HG03039 (cell line): ENCODE measurements around the gene ELAVL1.
A peak's percentile ranks its signal among the peaks of the same experiment; 100 is the strongest.

ENCODE experiments used
- ATAC-seq: cut with Tn5 transposase; IDR thresholded peaks from one replicate; pipeline ENCODE4 v1.9.1; 2021; ENCODE audit warnings: mild to moderate bottlenecking, moderate library complexity; ENCODE audit not compliant: unreplicated experiment

ELAVL1 gene

DNA sequence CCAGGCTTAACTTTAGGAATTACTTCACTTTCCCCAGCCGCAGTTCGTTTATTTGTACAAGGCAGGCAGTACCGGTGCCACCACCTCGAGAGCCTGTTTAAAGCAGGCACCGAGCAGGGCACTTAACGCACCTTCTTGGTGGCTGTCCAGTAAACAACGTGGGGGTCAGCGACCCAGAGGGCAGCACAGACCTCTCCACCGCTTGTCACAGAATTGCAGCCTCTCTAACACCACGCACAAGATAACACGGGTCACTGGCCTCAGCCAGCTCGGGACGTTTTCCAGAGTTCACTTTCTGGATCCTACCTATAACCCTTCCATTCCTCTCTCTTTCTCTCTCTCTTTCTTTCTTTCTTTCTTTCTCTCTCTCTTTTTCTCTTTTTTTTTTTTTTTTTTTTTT, 16.8 kb upstream of the ELAVL1 start:
- no peak for ATAC-seq

DNA sequence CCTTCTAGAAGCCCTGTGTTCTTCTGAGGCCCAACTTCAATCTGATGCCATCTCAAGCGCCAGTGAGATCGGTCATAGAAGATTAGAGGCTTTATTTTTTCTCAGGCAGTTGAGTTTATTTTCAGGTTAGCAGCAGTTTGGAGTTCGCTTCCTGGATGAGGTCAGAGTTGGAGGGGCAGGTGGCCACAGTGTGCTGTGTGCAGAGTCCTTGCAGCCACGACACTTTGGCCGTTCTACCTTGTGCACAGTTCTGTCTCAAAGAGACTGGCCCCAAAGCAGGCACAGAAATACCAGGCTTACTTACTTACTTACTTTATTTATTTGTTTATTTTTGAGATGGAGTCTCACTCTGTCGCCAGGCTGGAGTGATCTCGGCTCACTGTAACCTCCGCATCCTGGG, 15.9 kb upstream of the ELAVL1 start:
- no peak for ATAC-seq

DNA sequence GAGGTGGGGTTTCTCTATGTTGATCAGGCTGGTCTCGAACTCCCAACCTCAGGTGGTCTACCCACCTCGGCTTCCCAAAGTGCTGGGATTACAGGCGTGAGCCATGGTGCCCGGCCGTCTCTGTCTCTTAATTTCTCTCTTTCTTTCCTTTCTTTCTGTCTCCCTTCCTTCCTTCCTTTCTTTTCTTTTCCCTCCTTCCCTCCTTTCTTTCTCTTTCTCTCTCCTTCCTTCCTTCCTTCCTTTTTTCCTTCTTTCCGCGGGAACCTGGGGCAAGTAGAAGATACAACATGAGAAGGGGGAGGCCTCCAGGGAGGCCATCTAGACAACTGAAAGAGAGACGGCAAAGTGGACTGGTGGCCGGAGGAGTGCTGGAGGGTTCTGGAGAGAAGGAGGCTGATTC, 15.2 kb upstream of the ELAVL1 start:
- no peak for ATAC-seq

DNA sequence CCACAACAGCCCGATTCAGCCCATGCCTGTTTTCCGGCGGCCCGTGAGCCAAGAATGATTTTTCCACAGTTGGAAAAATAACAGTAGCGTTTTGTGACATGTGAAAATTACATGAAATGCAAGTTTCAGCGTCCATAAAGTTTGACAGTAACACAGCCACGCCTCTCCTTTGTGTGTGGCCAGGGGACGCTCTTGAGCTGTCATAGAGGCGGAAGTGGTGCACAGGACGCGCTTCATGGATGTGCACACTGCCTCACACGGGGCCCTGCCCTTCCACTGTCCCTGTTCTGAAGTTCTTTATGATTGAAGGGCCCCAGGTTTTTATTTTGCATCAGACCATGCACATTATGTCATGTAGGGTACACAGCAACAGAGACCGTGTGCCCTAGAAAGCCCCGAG, 12.4 kb upstream of the ELAVL1 start:
- ATAC-seq = peak; percentile 51

DNA sequence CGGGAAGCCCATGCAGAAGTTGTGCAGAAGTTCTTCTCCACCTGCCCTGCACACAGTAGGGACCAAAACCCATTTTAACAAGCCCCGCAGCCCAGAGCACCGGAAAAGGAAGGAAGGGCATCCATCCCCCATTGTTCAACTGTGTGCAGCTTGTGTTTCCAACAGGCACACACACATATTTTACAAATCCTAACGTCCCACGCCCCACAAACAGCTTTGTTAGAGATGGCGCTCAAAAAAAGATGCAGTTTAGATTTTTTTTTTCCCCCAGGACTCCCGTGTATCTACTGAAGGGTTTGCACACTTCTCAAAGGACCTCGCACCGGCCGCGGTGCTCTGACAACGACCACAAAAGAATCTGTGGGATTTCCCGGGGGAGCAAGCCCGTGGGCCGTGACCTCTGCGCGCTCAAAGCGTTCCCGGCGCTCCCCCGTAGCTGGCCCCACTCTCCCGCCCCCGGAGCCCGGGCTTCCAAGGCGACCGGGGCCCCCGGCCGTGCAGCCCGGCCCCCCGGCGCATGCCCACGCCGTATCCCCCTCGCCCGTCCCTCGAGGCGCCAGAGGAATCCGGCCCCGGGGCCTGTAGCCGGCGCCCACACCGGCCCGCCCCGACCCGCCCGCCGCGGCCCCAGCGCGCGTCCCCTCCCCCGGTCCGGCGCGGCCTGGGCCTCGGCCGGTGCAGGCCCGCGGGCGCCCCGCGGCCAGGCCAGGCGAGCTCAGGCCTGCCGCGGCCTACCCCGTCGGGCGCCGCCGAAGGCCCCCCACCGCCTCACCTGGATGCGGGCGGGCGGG, 523 bp downstream of the ELAVL1 start:
- peak; percentile 30 for ATAC-seq

DNA sequence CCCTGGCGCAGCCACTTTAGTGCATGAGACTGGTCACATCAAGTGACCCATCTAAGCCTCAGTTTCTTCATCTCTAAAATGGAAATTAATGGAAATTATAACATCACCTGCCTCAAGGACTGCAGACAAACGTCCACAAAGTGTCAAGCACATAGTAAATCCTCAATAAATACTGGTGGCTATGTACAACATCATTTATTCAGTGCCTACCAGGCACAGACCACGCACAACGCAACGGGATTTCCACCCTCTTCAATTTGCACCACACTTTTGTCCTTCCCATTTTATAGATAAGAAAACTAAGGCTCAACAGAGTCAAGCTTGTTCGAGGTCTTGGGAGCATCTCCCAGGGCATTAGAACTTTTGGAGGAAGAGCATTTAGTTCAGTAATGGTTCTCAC, 1.4 kb downstream of the ELAVL1 start:
- no peak for ATAC-seq

DNA sequence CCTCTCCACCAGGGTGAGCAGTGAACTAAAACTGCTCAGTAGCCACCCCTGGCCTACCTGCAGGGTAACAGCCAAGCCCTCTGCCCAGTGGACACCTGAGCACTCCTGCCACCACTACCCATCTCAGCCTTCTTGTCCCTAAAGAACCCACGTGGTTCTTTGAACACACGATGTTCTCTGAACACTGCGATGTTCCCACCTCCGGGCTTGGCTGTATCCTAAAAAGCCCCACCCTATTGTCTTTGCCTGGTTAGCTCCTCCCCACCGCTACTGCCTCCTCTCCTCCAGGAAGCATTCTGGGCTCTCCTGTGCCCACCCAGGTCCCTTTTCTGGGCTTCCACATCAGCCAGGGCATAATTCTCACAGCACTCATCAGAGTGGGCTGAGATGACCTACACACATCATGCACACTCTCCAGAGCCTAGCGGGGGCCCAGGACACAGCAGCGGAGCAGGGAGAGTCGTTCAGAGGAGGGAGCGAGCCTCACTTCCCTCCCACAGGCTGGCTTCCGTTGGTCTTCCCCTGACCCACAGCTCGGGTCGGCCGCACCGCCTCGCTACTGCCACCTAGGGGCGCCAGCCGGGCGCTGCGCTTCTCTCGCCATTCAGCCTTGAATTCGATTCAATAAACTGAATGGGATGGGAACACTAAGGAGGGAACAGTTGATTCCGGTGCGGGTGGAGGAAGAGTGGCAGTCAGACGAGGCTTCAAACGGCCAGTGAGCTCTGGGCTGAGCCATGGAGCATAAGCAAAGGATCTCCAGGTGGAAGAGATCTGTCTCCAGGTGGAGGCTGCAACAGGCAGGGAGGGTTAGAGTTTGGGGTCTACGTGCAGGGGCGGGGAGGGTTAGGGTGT, 3.2 kb downstream of the ELAVL1 start:
- no peak for ATAC-seq

DNA sequence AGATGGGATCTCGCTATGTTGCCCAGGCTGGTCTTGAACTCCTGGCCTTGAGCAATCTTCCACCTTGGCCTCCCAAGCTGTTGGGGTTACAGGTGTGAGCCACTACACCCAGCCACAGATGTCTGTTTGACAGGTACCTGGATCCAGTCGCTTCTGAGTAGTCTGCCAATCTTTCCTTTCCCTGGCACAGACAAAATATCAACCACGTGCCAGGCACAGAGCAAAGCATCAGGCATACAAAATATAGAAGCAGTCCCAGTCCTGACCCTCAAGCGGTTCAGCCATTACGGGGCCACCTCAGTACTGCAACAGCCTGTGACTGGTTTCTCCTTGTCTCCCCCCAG, 3.8 kb downstream of the ELAVL1 start:
- no peak for ATAC-seq

DNA sequence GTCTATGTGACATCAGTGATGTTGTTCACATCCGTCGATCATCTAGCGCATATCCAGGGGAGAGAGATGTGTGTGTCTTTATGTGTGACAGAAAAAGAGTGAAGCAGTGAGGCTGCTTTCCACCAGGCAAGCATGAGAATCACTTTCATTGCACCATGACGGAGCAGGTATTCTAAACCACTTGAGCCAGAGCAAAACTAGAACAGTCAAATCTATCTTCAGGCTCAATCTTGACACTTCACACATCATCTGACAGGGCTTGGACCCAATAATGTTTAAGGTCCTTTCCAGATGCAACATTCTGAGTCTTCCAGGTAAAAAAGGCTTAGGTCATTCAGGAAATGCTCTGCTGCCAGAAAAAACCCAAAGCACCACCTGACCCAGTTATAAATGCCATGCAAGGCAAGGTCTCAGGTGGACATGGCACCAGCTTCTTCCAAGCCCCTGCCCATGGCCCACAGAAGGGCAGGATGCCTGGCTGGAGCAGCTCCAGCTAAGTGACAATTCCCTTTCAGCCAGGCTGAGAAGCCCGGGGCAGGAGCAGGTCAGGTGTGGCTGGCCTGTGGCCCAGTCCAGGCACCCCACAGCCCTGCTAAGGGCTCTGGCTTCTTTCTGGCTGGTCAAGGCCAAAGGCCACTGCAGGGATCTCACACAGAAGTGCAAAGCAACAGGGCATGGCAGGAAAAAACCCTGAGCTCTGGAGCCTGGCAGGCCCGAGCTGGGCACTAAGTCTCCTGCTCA, 5.0 kb downstream of the ELAVL1 start:
- no peak for ATAC-seq

DNA sequence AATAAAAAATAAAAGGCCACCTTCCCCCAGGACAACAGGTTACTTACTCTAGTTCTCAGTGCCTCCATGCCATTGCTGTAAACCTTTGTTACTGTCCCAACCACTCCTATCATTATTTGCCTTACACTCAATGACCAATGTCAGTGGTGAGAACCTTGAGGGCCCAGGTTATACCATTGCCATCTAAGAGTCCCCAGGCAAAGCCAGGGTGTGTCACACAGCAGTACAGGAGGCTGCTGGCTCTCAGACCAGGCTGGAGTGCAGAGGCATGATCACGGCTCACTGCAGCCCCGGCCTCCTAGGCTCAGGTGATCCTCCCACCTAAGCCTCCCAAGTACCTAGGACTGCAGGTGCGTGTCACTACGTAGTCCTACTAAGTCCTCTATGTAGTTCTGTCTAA, 6.1 kb downstream of the ELAVL1 start:
- ATAC-seq = no peak

DNA sequence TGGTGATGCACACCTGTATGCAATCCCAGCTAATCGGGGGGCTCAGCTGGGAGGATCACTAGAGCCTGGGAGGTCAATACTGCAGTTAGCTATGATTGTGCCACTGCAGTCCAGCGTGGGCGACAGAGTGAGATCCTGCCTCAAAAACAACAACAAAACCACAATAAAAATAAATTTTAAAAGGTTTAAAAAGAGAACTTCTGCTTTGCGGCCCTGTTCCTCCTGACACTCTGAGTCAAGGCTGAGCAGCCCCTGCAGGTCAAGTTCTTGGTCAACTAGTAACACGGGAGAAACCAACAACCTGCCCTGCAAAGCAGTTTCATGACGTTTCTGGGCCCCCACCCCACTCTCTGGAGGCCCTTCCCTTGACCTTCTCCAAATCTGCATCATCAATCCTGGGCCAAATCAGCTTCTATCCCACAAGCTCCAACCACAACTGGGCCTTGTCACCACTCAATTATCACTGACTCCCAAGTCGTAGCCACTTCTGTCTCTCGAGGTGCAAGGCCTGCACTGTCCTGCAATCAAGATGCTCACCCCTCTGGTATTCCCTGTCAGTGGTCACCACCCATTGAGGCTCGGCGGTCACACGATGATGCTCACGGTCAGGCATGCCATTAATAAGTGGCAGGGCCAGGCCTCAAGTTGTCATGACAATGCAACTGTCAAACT, 7.5 kb downstream of the ELAVL1 start:
- no peak for ATAC-seq

DNA sequence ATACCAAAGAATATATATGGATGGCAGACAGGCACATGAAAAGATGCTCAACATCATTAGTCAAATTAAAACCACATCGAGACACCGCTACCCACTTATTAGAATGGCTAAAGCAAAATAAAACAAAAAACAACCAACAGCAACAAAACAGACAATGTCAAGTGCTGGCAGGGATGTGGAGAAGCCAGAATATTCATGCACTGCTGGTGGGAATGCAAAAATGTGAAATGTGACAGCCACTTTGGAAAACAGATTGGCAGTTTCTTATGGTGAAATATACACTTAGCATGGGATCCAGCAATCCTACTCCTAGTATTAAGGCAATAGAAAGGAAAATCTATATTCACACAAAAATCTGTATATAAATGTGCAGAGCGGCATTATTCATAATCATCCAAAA, 8.6 kb downstream of the ELAVL1 start:
- no peak for ATAC-seq

DNA sequence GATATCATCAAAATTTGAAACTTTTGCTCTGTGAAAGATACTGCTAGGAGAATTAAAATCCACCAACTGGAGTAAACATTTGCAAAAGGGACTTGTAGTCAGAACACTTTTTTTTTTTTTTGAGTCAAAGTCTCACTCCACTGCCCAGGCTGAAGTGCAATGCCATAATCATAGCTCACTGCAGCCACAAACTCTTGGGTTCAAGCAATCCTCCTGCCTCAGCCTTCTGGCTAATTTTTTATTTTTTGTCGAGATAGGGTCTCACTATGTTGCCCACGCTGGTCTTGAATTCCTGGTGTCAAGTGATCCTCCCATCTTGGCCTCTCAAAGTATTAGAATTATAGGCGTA, 9.7 kb downstream of the ELAVL1 start:
- no peak for ATAC-seq

DNA sequence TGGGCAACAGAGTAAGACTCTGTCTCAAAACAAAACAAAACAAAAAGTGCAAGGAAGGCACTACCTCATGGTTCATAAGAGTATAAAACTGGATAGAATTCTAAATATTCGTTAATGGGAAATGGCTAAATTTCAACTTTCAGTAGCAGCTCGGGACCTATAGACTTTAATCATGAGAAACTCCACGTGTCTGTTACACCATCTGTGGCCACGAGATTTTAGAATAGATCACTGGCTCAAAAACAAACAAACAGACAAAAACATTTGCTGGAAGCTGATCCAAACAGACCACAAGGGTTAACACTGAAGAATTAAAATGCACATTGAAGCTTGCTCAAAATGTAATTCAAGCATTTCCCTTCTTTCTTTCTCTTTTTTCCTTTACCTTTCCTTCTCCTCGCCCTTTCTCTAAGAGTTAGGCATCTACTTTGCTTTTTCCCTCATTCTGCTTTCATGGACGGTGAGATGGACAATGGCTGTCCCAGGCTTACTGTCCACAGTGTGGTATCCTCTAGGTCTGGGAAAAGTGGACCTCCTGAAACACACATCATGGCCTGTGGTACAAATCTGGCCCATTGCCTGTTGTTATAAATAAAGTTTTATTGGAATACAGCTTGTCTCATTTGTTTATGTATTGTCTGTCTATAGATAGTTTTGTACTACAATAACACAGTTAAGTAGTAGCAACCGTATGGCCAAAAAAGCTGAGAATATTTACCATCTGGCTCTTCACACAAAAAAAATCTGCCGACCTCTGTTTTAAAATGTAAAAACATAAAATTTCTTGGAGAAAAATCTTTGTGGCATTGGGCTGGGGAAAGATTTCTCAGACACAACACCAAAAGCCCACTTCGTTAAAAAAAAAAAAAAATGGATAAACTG, 10.3 kb downstream of the ELAVL1 start:
- ATAC-seq = no peak

DNA sequence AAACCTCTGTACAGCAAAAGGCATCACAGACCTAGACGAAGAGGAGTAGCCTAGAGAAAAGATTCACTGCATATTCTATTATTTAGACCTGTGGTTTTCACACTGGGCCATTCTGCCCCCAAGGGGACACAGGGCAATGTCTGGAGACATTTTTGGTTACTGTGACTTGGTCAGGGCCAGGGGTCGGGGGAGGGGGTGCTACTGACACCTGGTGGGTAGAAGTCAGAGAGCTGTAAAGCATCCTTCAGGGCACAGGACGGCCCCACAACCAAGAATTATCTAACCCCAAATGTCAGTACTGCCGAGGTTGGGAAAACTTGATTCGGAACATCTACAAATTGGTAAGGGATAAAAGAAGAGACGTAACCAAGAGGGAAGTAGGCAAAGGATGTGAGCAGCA, 11.3 kb downstream of the ELAVL1 start:
- no peak for ATAC-seq

DNA sequence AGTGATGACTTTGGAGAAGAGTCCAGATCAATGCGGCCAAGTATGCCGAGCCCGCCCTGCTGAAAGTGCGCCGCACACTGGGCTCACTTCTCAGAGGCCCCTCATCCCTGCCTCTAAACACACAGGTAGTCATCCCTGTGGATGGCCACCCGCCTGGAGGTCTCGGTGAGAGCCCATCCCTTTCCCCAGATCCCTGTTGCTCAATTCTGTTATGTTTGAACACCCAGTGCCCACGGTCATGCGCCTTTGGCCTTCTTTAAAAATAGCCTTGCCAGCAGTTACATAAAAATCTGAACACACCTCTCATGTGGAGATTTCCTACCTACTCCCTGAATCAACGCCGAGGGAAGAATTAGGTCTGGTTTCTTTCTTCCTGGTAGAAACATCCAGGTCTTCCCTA, 11.9 kb downstream of the ELAVL1 start:
- no peak for ATAC-seq

DNA sequence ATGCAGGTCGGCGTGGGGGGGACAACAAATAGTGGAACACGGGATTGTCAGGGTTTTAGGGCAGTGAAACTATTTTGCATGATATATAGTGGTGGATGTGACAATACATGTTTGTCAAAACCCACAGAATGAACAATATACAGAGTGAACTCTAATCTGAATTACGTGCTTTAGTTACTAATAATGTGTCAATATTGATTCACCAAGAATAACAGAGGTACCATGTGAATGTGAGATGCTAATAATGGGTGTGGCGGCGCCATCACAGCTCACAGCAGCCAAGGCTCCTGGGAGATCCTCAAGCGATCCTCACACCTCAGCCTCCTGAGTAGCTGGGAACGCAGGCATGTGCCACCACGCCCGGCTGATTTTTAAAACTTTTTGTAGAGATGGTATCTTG, 12.9 kb downstream of the ELAVL1 start:
- ATAC-seq = no peak

DNA sequence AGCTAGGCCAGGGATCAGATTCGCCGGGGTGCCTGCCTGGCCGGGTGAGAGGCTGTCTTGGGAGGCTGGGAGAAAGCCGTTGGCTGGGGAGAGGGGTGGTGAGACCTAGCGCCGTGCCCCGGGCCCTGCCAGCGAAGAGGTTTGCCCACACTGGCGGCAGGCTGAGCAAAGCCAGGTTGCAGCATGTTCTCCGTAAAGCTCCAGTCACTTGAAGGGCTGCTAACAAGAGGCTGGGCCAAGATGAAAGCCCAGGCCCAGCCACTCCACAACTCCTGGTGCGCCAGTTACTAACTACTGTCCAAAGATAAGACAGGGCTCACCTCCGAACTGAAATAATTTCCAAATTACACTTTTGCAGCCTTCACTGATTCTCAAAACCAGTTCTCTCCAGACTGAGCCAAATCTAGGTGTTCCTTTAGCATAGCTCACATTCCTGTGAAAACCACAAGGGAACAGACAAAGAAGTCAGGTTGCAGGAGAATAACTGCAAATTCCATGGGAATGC, 16.3 kb downstream of the ELAVL1 start:
- no peak for ATAC-seq

DNA sequence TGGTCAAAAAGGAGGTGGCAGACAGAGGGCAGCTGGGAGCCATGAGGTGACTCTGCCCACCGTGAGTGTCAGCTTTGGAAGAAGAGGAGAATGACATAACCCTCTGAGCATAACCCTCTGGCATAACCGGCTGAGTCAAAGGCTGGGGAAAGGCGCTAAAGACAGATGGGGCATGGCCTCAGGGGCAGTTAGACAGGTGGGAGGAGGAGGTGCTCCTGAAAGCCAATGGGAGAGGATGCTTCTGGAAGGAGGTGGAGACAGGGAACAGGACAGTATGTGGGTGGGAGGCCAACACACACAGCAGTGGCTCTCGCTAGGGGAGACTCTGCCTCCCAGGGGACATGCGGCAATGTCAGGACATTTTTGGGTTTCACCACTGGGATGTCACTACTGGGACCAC, 17.1 kb downstream of the ELAVL1 start:
- no peak for ATAC-seq

DNA sequence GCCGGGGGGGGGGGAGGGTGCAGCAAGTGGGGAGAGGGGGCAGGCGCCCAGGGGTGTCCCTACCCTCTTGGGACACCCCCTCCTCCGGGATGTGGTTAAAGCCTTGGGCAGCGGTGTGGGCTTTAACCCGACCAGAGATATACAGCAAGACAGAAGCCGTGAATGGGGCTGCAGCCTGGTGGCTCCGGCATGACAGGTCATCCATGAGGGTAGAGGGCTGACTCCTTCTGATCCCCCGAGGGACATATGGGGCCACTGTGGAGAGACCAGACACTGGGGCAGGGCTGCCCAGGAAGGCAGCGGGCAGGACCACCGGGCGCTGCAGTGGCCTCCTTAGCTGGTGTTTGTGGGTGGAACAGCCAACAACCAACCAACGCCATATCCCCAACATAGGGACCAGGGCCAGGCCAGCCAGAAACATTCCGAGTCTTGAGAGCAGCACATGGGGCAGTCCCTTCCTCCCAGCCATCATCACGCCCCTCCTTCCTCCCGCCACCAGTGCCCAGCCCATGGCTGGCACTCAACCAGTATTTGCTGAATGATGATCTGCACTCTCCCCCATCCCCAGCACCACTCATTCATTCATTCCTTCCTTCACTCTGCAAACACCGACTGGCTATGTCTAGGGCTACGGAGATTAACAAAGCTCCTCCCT, 18.2 kb downstream of the ELAVL1 start:
- ATAC-seq = no peak
